Heart right ventricle (tissue), 16 donors: ENCODE results near the gene RNF114. TPM values are rescaled to one million over a fixed set of nuclear protein-coding genes. Genes with fewer than 3 reads are reported as not detected.

Source experiments
- ATAC-seq, 8 donors: fragments of 200-7000 bp; cut with Tn5 transposase; one replicate each; pipeline ENCODE4 v1.9.1; 2020; ENCODE audit warnings: mild to moderate bottlenecking in 8 of 8, moderate library complexity in 8 of 8, moderate number of reproducible peaks in 1 of 8
- DNase-seq, 2 donors: peaks; one replicate each; pipeline ENCODE4 v3.0.0-alpha.2; 2020
- H3K27ac ChIP-seq, 10 donors: fragments of 200-600 bp; sonication (generic) in 2 of 10; one replicate each; pipeline versions ENCODE4 v1.5.0 to v1.8.0; 2020 to 2022; ENCODE audit warnings: mild to moderate bottlenecking in 3 of 10
- H3K27me3 ChIP-seq, 7 donors: fragments of 200-600 bp; one replicate each; pipeline ENCODE4 v1.8.0; 2021 to 2022; ENCODE audit warnings: mild to moderate bottlenecking in 2 of 7
- H3K36me3 ChIP-seq, 9 donors: fragments of 200-600 bp; sonication (generic) in 1 of 9; one replicate each; pipeline versions ENCODE4 v1.5.0 to v1.8.0; 2020 to 2022; ENCODE audit warnings: mild to moderate bottlenecking in 2 of 9
- H3K4me1 ChIP-seq, 9 donors: fragments of 200-600 bp; sonication (generic) in 1 of 9; one replicate each; pipeline versions ENCODE4 v1.5.0 to v1.8.0; 2020 to 2022; ENCODE audit warnings: mild to moderate bottlenecking in 4 of 9
- H3K4me3 ChIP-seq, 10 donors: fragments of 200-600 bp; sonication (generic) in 2 of 10; one replicate each; pipeline versions ENCODE4 v1.5.0 to v1.8.0; 2020 to 2022; ENCODE audit warnings: mild to moderate bottlenecking in 7 of 10, moderate library complexity in 2 of 10
- H3K9me3 ChIP-seq, 11 donors: fragments of 200-600 bp in 10 of 11; sonication (generic) in 2 of 11; one replicate each; pipeline versions ENCODE4 v1.5.0 to v1.8.0; 2013 to 2022; ENCODE audit warnings: mild to moderate bottlenecking in 2 of 11, control low read depth in 1 of 11, moderate library complexity in 1 of 11
- WGBS, 2 donors: extraction: QIAGEN DNeasy Blood & Tissue Kit; methylation state at CpG; one replicate each; pipeline ENCODE4 v1.1.7; 2013; ENCODE audit warnings: inconsistent platforms in 1 of 2; 5-methylcytosine and 5-hydroxymethylcytosine counted together
- intact Hi-C, 10 donors: fragments of 100-400 bp; cut with DNase I; formaldehyde crosslinking; loops; one replicate each; pipeline versions ENCODE4 v1.11.1 to v1.14.2; 2022
- polyA plus RNA-seq, 2 donors: library from polyadenylated mRNA; stranded (reverse); fragments of 200-250 nt; gene quantifications; one replicate each; pipeline ENCODE4 v1.2.3, GENCODE V29; 2013
- total RNA-seq, 10 donors: library from RNA; stranded (reverse); fragmentation: NEBNext Ultra II Directional in 3 of 10; extraction: Animal tissue kit (Norgen Biotek cat#: 25700) in 3 of 10; gene quantifications; one replicate each; pipeline versions ENCODE4 v1.2.1 to v1.2.4, GENCODE V29; 2021 to 2023
- TF ChIP-seq, protein P1 (sequence below), 9 donors: fragments of 200-600 bp; sonication (generic) in 2 of 9; IDR thresholded peaks; one replicate each; pipeline versions ENCODE4 v1.5.0 to v1.8.0; 2021 to 2022; ENCODE audit warnings: antibody characterized with exemption in 9 of 9, mild to moderate bottlenecking in 5 of 9, moderate library complexity in 1 of 9
- donor health status: Arrhythmogenic right ventricular cardiomyopathy.
- donor health status: ischemic (EF 13 %, LVEDD 7.1; RV severe dilation, severe dysfunction).
- donor health status: healthy with polysubstance abuse.
- donor health status: DM: no; HTN: yes; CAD: no.
- donor health status: DM: no; HTN: no; CAD: no.
- donor health status: ischemic (EF 25% LVEDD 6.9; RV normal size, moderate dysfunction).
- donor health status: ischemic (EF 25% LVEDD 5.7; RV mildly dilated, moderate dysfunction).
- donor health status: healthy.
- donor health status: DM: yes; HTN: yes; CAD: no.
- donor health status: Ischemic cardiomyopathy.
- donor health status: ischemic (EF 35%, LVEDD 5.7; RV mildly dilated, moderate dysfunction).
- donor health status: nonischemic (EF 11% LVEDD 7.7; RV severe dilation, severe dysfunction).
- donor health status: DM: yes; HTN: yes; CAD: no.
- donor health status: PGD.
- donor health status: ischemic (EF 29% LVEDD 5.4; RV normal size, mild dysfunction).
- donor health status: nonischemic (EF 23%, LVEDD 6.1; RV moderate dilation, normal function).

RNF114 gene
- total and polyA plus RNA-seq, 12 donors: 41.5 to 60.3 (median 50.6) TPM

- Histone ChIP-seq H3K27me3 (no peaks in the 10 kb centered on the region), H3K4me3 (no peak overlapping the region), H3K36me3 (peaks cover 0 to 53% (median 21%) of the 10 kb centered on the region in 9 donors), H3K4me1 (peaks cover 12 to 92% (median 63%) of the 10 kb centered on the region in 9 donors), H3K9me3 (no peaks in the 10 kb centered on the region), H3K27ac (peak overlapping the region; percentile 53 to 86 (median 82))
- DNase-seq (no peak), ATAC-seq (peak in 3 of 8 donors; percentile 2 to 41 (median 14))
- 40 to 56% methylated on average over 4 of the region's 4 CpGs for WGBS, 2 donors
- intact Hi-C loops: loop anchor here in 1 of 10 donors (10.0 kb wide), 1 partner anchor 296 kb away; no protein-coding TSS in a partner anchor
- TF ChIP-seq, protein P1, sequence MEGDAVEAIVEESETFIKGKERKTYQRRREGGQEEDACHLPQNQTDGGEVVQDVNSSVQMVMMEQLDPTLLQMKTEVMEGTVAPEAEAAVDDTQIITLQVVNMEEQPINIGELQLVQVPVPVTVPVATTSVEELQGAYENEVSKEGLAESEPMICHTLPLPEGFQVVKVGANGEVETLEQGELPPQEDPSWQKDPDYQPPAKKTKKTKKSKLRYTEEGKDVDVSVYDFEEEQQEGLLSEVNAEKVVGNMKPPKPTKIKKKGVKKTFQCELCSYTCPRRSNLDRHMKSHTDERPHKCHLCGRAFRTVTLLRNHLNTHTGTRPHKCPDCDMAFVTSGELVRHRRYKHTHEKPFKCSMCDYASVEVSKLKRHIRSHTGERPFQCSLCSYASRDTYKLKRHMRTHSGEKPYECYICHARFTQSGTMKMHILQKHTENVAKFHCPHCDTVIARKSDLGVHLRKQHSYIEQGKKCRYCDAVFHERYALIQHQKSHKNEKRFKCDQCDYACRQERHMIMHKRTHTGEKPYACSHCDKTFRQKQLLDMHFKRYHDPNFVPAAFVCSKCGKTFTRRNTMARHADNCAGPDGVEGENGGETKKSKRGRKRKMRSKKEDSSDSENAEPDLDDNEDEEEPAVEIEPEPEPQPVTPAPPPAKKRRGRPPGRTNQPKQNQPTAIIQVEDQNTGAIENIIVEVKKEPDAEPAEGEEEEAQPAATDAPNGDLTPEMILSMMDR (IDR thresholded peaks at IDR 0.05): no peak
These were observed 25.9 kb upstream of the RNF114 start for GRCh38 chr20:49910340-49910706.

DNA sequence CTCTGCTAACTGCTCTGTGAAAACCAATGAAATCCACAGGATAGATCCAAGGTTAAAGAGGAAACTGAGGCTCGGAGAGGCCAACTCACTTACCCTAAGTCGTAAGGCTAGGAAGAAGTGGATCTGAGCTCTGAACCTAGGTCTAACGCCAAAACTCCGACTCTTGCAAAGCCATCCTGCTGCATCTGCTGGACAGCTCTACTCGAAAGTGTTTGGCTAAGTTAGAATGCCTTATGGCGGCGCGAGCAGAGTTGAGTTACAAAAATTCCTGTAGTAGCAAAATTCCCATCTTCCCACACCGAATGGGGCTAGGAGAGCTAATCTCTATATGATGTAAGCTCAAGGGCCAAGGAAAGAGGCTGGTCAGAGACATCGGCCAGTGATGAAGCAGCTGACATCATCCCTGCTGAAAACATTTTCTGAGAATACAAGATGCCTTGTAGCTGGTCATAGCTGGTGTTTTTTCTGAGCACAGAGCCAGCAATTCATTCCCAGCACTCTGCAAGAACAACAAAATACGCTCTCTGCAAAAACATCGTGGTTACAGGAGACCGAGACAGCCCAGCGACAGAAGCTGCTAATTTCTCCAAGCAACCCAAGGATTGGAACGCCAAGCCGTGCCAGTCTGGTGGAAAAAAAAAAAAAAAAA lies 22.7 kb upstream of the RNF114 start:
- peak overlapping the region in 4 of 10 donors; percentile 81 to 100 (median 98) for H3K4me3 ChIP-seq
- H3K27ac ChIP-seq: peak overlapping the region in 2 of 10 donors; percentile 28 to 43
- TF ChIP-seq, protein P1 (IDR thresholded peaks at IDR 0.05): no peak
- 69 to 73% methylated on average over 16 of the region's 16 CpGs for WGBS, 2 donors
- DNase-seq: no peak
- peaks cover 12 to 74% (median 68%) of the 10 kb centered on the region in 9 donors for H3K4me1 ChIP-seq
- no peaks in the 10 kb centered on the region for H3K27me3 ChIP-seq
- H3K36me3 ChIP-seq: peaks cover 0 to 21% (median 2%) of the 10 kb centered on the region in 9 donors
- no peaks in the 10 kb centered on the region for H3K9me3 ChIP-seq
- ATAC-seq: no peak
- intact Hi-C loops: loop anchor here in 1 of 10 donors (10.0 kb wide), 1 partner anchor 299 kb away; no protein-coding TSS in a partner anchor

DNA sequence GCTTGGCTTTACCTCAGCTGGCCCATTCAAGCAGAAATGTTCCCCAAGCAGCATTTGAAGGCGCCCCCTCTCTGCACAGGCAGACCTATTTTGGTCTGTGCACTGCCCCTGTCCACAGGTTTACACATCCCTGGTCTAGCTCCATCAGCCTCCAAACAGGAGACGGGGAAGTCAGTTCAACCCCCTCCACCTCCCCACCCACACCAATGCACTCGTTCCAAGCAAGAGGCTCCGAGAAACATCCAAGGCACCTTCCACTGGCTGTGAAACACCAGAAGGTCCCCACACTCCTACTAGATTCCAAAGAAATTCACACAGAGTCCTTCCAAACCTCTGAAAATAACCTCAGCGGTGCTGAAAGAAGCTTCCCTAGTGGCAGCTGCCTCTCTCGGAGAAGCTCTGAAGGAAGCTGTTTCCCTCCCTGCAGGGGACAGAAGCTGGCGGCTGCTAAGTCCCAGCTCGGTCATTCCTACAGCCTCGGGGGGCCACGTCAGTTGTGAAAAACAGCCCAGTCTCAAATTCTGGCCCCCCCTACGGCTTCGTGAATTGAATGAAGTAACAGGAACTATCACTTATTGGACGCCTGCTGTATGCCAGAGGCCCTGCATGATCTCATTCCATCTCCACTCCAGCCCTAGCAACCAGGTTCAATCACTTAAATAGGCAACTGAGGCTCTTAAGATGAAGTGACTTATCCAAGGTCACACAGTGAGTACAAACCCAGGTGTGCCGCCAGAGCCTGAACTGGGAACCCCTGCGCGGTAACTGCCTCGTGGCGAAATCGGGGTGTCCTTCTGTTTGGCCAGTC lies 21.7 kb upstream of the RNF114 start:
- Histone ChIP-seq H3K27ac (peak overlapping the region in 9 of 10 donors; percentile 96 to 99 (median 99)), H3K4me3 (peak overlapping the region; percentile 81 to 100 (median 98)), H3K4me1 (peaks cover 11 to 64% (median 59%) of the 10 kb centered on the region in 9 donors), H3K27me3 (no peaks in the 10 kb centered on the region), H3K9me3 (no peaks in the 10 kb centered on the region), H3K36me3 (peaks cover 0 to 11% (median 0%) of the 10 kb centered on the region in 9 donors)
- DNase-seq (no peak), ATAC-seq (no peak)
- intact Hi-C loops: loop anchor here in 1 of 10 donors (10.0 kb wide), 1 partner anchor 300 kb away; no protein-coding TSS in a partner anchor
- 3 to 5% methylated on average over 19 of the region's 19 CpGs for WGBS, 2 donors
- TF ChIP-seq, protein P1 (IDR thresholded peaks at IDR 0.05): no peak

DNA sequence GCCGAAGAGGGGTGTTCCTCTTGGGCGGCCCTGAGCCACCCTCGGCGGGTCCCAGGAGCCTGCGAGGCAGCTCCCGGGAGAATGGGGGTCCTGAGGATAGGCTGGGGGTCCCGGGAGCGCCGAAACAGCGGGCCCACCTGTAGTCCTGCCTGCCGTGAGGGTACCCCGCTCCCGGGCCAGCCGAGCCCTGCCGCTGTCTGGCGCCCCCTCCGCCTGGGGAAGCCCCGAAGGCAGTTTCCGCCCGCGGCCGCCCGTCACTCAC lies 21.1 kb upstream of the RNF114 start:
- ATAC-seq: peak in 4 of 8 donors; percentile 1 to 45 (median 7)
- intact Hi-C loops: loop anchor here in 1 of 10 donors (10.0 kb wide), 1 partner anchor 300 kb away; no protein-coding TSS in a partner anchor
- peaks cover 0 to 6% (median 0%) of the 10 kb centered on the region in 9 donors for H3K36me3 ChIP-seq
- TF ChIP-seq, protein P1 (IDR thresholded peaks at IDR 0.05): peak in 1 of 9 donors; percentile 18
- H3K27me3 ChIP-seq: no peaks in the 10 kb centered on the region
- H3K4me3 ChIP-seq: peak overlapping the region; percentile 81 to 100 (median 98)
- peak overlapping the region; percentile 96 to 99 (median 99) for H3K27ac ChIP-seq
- no peaks in the 10 kb centered on the region for H3K9me3 ChIP-seq
- WGBS, 2 donors: 0 to 1% methylated on average over 22 to 23 of the region's 23 CpGs
- peaks cover 7 to 59% (median 54%) of the 10 kb centered on the region in 9 donors for H3K4me1 ChIP-seq
- DNase-seq: no peak
